ENCODE measurements around the gene STK32C.

STK32C gene

GRCh38 chr10:132195366-132196075 is 112.2 kb downstream of the STK32C start:
- no peak for DNase-seq

GRCh38 chr10:132194726-132195125 is 113.0 kb downstream of the STK32C start:
- no peak for DNase-seq

- no peak for DNase-seq
Observed at GRCh38 chr10:132193907-132194552, 113.7 kb downstream of the STK32C start.

- no peak for DNase-seq
Observed at GRCh38 chr10:132192991-132193665, 114.6 kb downstream of the STK32C start.

- no peak for DNase-seq
Observed at GRCh38 chr10:132192076-132192975, 115.4 kb downstream of the STK32C start.

- no peak for DNase-seq
Observed at GRCh38 chr10:132189810-132190422, 117.8 kb downstream of the STK32C start.

GRCh38 chr10:132189016-132189415 is 118.7 kb downstream of the STK32C start:
- no peak for DNase-seq

- DNase-seq, result peak in 1 of 5 donors; percentile 3
Observed at GRCh38 chr10:132188331-132188730, 119.4 kb downstream of the STK32C start.

GRCh38 chr10:132187430-132188138 is 120.2 kb downstream of the STK32C start:
- DNase-seq, result no peak

GRCh38 chr10:132186488-132187429 is 121.0 kb downstream of the STK32C start, which contains the start of gene DPYSL4:
Gene DPYSL4 (plus strand): TSS chr10:132186948. CDS start chr10:132187064, 116 bp downstream.
- peak in 3 of 5 donors; percentile 6 to 39 (median 19) for DNase-seq

GRCh38 chr10:132185601-132186487 is 121.9 kb downstream of the STK32C start:
- DNase-seq, result peak; percentile 20 to 69 (median 55)

- peak in 1 of 5 donors; percentile 5 for DNase-seq
Observed at GRCh38 chr10:132184816-132185593, 122.7 kb downstream of the STK32C start.

GRCh38 chr10:132183046-132183445 is 124.7 kb downstream of the STK32C start:
- DNase-seq, result no peak

GRCh38 chr10:132182591-132182990 is 125.2 kb downstream of the STK32C start:
- no peak for DNase-seq

GRCh38 chr10:132181691-132182425 is 125.9 kb downstream of the STK32C start:
- no peak for DNase-seq

GRCh38 chr10:132180736-132181135 is 127.0 kb downstream of the STK32C start:
- no peak for DNase-seq

- DNase-seq, result no peak
Observed at GRCh38 chr10:132179551-132180392, 128.0 kb downstream of the STK32C start.
